HEK293 (cell line): ENCODE measurements around the gene MARK2.

Experiments used
- CTCF ChIA-PET: fragments of 350-600 bp; formaldehyde crosslinking; extraction: SDS; loops from one replicate; lab custom pipeline; 2021; ENCODE audit warnings: antibody characterized with exemption; lab: Yijun Ruan, JAX
- POLR2A ChIA-PET: fragments of 300-600 bp; formaldehyde crosslinking; extraction: SDS; loops from one replicate; lab custom pipeline; 2020; ENCODE audit warnings: antibody characterized with exemption, inconsistent platforms; lab: Yijun Ruan, JAX
- H3K27ac ChIP-seq: fragments of 200-500 bp; sonication (Bioruptor generic); 2 replicates; pipeline ENCODE4 v1.5.1; 2014; ENCODE audit warnings: low read depth, low read length, control low read depth, inconsistent platforms; ENCODE audit errors: extremely low read depth
- H3K36me3 ChIP-seq, 2 experiments: fragments of 200-500 bp in 1 of 2; sonication (Bioruptor generic) in 1 of 2; 1 replicate in 1 of 2; 2 replicates in 1 of 2; pipeline ENCODE4 v1.5.1; 2014 to 2017; ENCODE audit warnings: inconsistent platforms in 2 of 2, low read length in 2 of 2; ENCODE audit not compliant: control insufficient read depth in 2 of 2, insufficient read depth in 1 of 2
- H3K4me1 ChIP-seq: fragments of 200-500 bp; sonication (Bioruptor generic); 2 replicates; pipeline ENCODE4 v1.5.1; 2014; ENCODE audit warnings: mild to moderate bottlenecking, low read length, inconsistent platforms; ENCODE audit not compliant: control insufficient read depth, insufficient read depth
- H3K4me3 ChIP-seq: 2 replicates; pipeline ENCODE4 v1.5.1; 2011; ENCODE audit warnings: low read depth, mild to moderate bottlenecking, control low read depth, low read length, moderate library complexity
- H3K9me3 ChIP-seq: fragments of 200-500 bp; sonication (Bioruptor generic); 2 replicates; pipeline ENCODE4 v1.5.1; 2014; ENCODE audit warnings: low read depth, low read length, inconsistent platforms; ENCODE audit not compliant: control insufficient read depth, insufficient read depth
- GFI1B ChIP-seq: fragments of 450-650 bp; formaldehyde crosslinking; IDR thresholded peaks from 2 replicates; pipeline ENCODE4 v1.5.1; 2016; ENCODE audit warnings: missing biosample characterization, missing genetic modification characterization
- GLI4 ChIP-seq: fragments of 450-650 bp; formaldehyde crosslinking; IDR thresholded peaks from 2 replicates; pipeline ENCODE4 v1.5.1; 2016; ENCODE audit warnings: missing biosample characterization, missing genetic modification characterization
- KLF1 ChIP-seq: fragments of 450-650 bp; formaldehyde crosslinking; IDR thresholded peaks from 2 replicates; pipeline ENCODE4 v1.5.1; 2016; ENCODE audit warnings: missing biosample characterization, missing genetic modification characterization
- SP2 ChIP-seq: fragments of 450-650 bp; formaldehyde crosslinking; IDR thresholded peaks from 2 replicates; pipeline ENCODE4 v1.5.1; 2016; ENCODE audit warnings: missing biosample characterization, missing genetic modification characterization
- ZEB2 ChIP-seq: fragments of 450-650 bp; formaldehyde crosslinking; IDR thresholded peaks from 2 replicates; pipeline ENCODE4 v1.5.1; 2016; ENCODE audit warnings: missing biosample characterization, missing genetic modification characterization
- ZIC2 ChIP-seq: fragments of 450-650 bp; formaldehyde crosslinking; IDR thresholded peaks from 2 replicates; pipeline ENCODE4 v1.5.1; 2016; ENCODE audit warnings: missing biosample characterization, missing genetic modification characterization
- ZNF146 ChIP-seq: fragments of 450-650 bp; formaldehyde crosslinking; IDR thresholded peaks from 2 replicates; pipeline ENCODE4 v1.5.1; 2016; ENCODE audit warnings: missing biosample characterization, missing genetic modification characterization
- ZNF155 ChIP-seq: fragments of 450-650 bp; formaldehyde crosslinking; IDR thresholded peaks from 2 replicates; pipeline ENCODE4 v1.5.1; 2016; ENCODE audit warnings: missing biosample characterization, missing genetic modification characterization
- ZNF19 ChIP-seq: fragments of 450-650 bp; formaldehyde crosslinking; IDR thresholded peaks from 2 replicates; pipeline ENCODE4; 2016; ENCODE audit warnings: missing biosample characterization, missing genetic modification characterization, low read depth
- ZNF24 ChIP-seq: fragments of 450-650 bp; formaldehyde crosslinking; IDR thresholded peaks from 2 replicates; pipeline ENCODE4 v1.5.1; 2016; ENCODE audit warnings: missing biosample characterization, missing genetic modification characterization
- ZNF341 ChIP-seq: fragments of 450-650 bp; formaldehyde crosslinking; IDR thresholded peaks from 2 replicates; pipeline ENCODE4; 2016; ENCODE audit warnings: low read depth, missing biosample characterization, missing genetic modification characterization
- ZNF354C ChIP-seq: fragments of 450-650 bp; formaldehyde crosslinking; IDR thresholded peaks from 2 replicates; pipeline ENCODE4 v1.5.1; 2016; ENCODE audit warnings: missing biosample characterization, missing genetic modification characterization, low read depth, borderline replicate concordance
- ZNF529 ChIP-seq: fragments of 450-650 bp; formaldehyde crosslinking; IDR thresholded peaks from 2 replicates; pipeline ENCODE4 v1.5.1; 2017; ENCODE audit warnings: missing genetic modification characterization, missing biosample characterization; ENCODE audit not compliant: insufficient replicate concordance
- ZNF558 ChIP-seq: fragments of 450-650 bp; formaldehyde crosslinking; IDR thresholded peaks from 2 replicates; pipeline ENCODE4 v1.5.1; 2016; ENCODE audit warnings: missing biosample characterization, missing genetic modification characterization
- ZNF596 ChIP-seq: fragments of 450-650 bp; IDR thresholded peaks from 2 replicates; pipeline ENCODE4 v1.5.0; 2018; ENCODE audit warnings: missing biosample characterization, mild to moderate bottlenecking, missing genetic modification characterization, moderate library complexity
- ZNF600 ChIP-seq: fragments of 450-650 bp; formaldehyde crosslinking; IDR thresholded peaks from 2 replicates; pipeline ENCODE4 v1.5.1; 2016; ENCODE audit warnings: missing biosample characterization, missing genetic modification characterization
- ZNF621 ChIP-seq: fragments of 450-650 bp; formaldehyde crosslinking; IDR thresholded peaks from 2 replicates; pipeline ENCODE4 v1.5.1; 2017; ENCODE audit warnings: missing biosample characterization, missing genetic modification characterization
- ZNF658 ChIP-seq: fragments of 450-650 bp; formaldehyde crosslinking; IDR thresholded peaks from 2 replicates; pipeline ENCODE4; 2016; ENCODE audit warnings: missing biosample characterization, missing genetic modification characterization
- ZNF777 ChIP-seq: fragments of 450-650 bp; formaldehyde crosslinking; IDR thresholded peaks from 2 replicates; pipeline ENCODE4 v1.5.1; 2017; ENCODE audit warnings: missing biosample characterization, missing genetic modification characterization, borderline replicate concordance
- ZXDB ChIP-seq: fragments of 450-650 bp; formaldehyde crosslinking; IDR thresholded peaks from 2 replicates; pipeline ENCODE4 v1.5.1; 2016; ENCODE audit warnings: missing biosample characterization, missing genetic modification characterization
- TF ChIP-seq, protein P1 (sequence below): fragments of 450-650 bp; formaldehyde crosslinking; IDR thresholded peaks from 2 replicates; pipeline ENCODE4 v1.5.1; 2016; ENCODE audit warnings: missing biosample characterization, missing genetic modification characterization
- TF ChIP-seq, protein P2 (sequence below): fragments of 450-650 bp; formaldehyde crosslinking; IDR thresholded peaks from 2 replicates; pipeline ENCODE4 v1.5.1; 2016; ENCODE audit warnings: missing biosample characterization, missing genetic modification characterization
- TF ChIP-seq, protein P3 (sequence below): fragments of 450-650 bp; formaldehyde crosslinking; IDR thresholded peaks from 2 replicates; pipeline ENCODE4 v1.5.1; 2016; ENCODE audit warnings: missing biosample characterization, missing genetic modification characterization

The MARK2 gene

DNA sequence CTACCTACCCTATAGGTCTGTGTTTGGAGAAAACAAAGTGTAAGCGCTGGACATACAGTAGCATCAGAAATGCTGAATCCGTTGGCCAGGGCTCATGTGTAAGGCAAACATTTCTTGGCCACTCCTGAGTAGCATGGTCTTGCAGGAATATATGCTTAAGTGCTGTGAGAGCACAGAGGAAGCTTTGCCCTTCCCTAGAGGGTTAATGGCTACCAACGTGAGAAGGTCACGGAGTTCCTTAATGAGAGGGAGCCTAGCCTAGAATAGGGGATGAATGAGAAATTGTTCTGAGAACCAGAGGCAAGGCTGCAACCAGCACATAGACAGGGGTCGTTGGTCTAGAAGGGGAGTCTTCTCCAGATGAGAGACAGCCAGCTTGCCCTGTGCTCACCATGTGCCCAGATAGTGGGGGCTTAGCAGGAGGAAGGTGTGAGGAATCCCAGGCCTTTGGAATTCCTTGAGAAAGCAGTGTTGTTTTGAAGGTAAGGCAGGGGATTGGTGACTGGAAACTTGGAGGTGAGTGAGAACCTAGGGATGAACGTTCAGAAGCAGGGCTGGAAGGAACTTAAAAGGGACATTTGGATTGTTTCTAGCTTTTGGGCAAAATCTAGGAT is 48.6 kb downstream of the MARK2 start:
- TF ChIP-seq ZNF658 (tag by site-specific recombination) (no peak), GFI1B (tag by site-specific recombination) (no peak), ZNF155 (tag by site-specific recombination) (no peak), ZNF558 (tag by site-specific recombination) (no peak), ZIC2 (tag by site-specific recombination) (no peak), ZNF621 (tag by site-specific recombination) (no peak), GLI4 (tag by site-specific recombination) (no peak), ZNF19 (no peak), ZNF777 (tag by site-specific recombination) (no peak), ZXDB (tag by site-specific recombination) (no peak), ZNF354C (tag by site-specific recombination) (no peak), KLF1 (no peak), ZEB2 (no peak), ZNF529 (tag by site-specific recombination) (no peak)
- TF ChIP-seq, protein P1, sequence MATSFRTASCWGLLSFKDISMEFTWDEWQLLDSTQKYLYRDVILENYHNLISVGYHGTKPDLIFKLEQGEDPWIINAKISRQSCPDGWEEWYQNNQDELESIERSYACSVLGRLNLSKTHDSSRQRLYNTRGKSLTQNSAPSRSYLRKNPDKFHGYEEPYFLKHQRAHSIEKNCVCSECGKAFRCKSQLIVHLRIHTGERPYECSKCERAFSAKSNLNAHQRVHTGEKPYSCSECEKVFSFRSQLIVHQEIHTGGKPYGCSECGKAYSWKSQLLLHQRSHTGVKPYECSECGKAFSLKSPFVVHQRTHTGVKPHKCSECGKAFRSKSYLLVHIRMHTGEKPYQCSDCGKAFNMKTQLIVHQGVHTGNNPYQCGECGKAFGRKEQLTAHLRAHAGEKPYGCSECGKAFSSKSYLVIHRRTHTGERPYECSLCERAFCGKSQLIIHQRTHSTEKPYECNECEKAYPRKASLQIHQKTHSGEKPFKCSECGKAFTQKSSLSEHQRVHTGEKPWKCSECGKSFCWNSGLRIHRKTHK: no peak
- TF ChIP-seq, protein P2, sequence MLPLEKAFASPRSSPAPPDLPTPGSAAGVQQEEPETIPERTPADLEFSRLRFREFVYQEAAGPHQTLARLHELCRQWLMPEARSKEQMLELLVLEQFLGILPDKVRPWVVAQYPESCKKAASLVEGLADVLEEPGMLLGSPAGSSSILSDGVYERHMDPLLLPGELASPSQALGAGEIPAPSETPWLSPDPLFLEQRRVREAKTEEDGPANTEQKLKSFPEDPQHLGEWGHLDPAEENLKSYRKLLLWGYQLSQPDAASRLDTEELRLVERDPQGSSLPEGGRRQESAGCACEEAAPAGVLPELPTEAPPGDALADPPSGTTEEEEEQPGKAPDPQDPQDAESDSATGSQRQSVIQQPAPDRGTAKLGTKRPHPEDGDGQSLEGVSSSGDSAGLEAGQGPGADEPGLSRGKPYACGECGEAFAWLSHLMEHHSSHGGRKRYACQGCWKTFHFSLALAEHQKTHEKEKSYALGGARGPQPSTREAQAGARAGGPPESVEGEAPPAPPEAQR (tag by site-specific recombination): no peak
- TF ChIP-seq, protein P3, sequence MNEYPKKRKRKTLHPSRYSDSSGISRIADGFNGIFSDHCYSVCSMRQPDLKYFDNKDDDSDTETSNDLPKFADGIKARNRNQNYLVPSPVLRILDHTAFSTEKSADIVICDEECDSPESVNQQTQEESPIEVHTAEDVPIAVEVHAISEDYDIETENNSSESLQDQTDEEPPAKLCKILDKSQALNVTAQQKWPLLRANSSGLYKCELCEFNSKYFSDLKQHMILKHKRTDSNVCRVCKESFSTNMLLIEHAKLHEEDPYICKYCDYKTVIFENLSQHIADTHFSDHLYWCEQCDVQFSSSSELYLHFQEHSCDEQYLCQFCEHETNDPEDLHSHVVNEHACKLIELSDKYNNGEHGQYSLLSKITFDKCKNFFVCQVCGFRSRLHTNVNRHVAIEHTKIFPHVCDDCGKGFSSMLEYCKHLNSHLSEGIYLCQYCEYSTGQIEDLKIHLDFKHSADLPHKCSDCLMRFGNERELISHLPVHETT (tag by site-specific recombination): no peak
- Histone ChIP-seq H3K4me3 (no peak overlapping the region), H3K27ac (no peak overlapping the region), H3K9me3 (no peaks in the 10 kb centered on the region), H3K36me3 (peaks cover 0 to 5% of the 10 kb centered on the region in 2 experiments; a peak in 1 of 3 replicates), H3K4me1 (no peaks in the 10 kb centered on the region; the same call in 1 of the 2 replicates)
- ChIA-PET POLR2A (interaction anchor here (0.6 kb wide), 1 partner anchor 885 kb away, joined by 4 read pairs; no protein-coding TSS in a partner anchor), CTCF (interaction anchor here (0.5 to 2.4 kb wide), 5 partner anchors 9 to 265 kb away, joined by 3 to 7 read pairs (median 4); no protein-coding TSS in a partner anchor)

DNA sequence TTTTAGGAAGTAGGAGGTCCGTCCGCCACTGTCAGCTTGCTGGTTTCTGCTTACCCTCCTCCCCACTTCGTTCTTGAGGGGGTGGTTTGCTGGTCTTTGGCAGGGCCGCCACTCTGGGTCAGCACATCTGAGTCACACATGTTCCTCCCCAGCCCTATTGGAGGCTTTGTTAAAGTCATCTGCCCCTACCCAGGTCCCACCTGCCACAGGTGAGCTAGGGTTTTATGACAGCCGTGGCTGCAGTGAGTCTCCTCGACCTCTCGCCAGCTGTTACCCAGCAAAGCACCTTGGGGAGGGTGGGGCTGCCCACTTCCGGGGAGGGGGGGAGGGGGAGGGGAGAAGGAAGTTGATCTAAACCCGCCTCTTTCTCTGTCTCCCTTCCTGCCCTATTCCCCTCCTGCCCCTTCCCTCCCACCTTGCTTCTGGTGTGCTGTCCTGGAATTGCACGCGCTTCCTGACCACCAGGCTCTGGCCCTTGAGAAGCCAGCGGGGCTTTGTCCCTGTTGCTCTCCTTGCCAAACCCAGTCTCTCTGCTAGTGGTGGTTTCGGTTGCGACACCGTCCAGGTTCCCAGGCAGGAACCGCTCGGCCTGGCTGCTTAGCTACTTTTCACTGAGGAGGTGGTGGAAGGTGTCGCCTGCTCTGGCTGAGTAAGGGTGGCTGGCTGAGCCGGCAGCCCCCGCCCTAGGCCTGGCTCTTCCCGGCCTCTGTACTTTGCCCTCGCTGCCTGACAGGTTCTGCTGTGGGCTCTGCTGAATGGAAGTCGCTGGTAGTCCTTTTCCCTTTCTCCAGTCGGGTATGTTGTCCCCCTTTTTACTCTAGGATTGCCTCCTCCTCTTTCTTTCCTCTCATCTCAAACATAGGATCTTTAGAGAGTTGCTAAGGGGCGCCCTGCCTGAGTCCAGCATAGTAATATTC is 49.5 kb downstream of the MARK2 start:
- CTCF ChIA-PET: interaction anchor here (0.6 to 2.4 kb wide), 4 partner anchors 46 to 164 kb away, joined by 3 to 7 read pairs (median 3); no protein-coding TSS in a partner anchor
- Histone ChIP-seq H3K36me3 (peaks cover 0 to 5% of the 10 kb centered on the region in 2 experiments; a peak in 1 of 3 replicates), H3K4me3 (peak overlapping the region; percentile 19), H3K4me1 (no peaks in the 10 kb centered on the region; the same call in 1 of the 2 replicates), H3K27ac (no peak overlapping the region), H3K9me3 (no peaks in the 10 kb centered on the region)
- TF ChIP-seq ZNF341 (tag by site-specific recombination): peak; percentile 17; the same call in 1 of the 2 replicates
- TF ChIP-seq ZNF600 (tag by site-specific recombination): peak; percentile 87
- TF ChIP-seq ZNF24 (tag by site-specific recombination): no peak
- no peak for TF ChIP-seq ZNF596 (tag by site-specific recombination)
- no peak for TF ChIP-seq ZNF558 (tag by site-specific recombination)
- peak; percentile 32; the same call in 1 of the 2 replicates for TF ChIP-seq SP2 (tag by site-specific recombination)
- TF ChIP-seq ZNF146: no peak
- POLR2A ChIA-PET: interaction anchor here (0.6 kb wide), 1 partner anchor 886 kb away, joined by 4 read pairs; no protein-coding TSS in a partner anchor
